Fibroblast of villous mesenchyme (primary cell): ENCODE measurements around the gene AKIP1. TPM values are rescaled to one million over a fixed set of nuclear protein-coding genes. Genes with fewer than 3 reads are reported as not detected.
"Not testable (repeated sequence)": the region's sequence is repeated elsewhere in the genome, so short reads cannot be mapped to it uniquely, and the experiment has no call there.

Source experiments
- DNase-seq: peaks from one replicate; pipeline ENCODE4 v3.0.0-alpha.2; 2010; ENCODE audit warnings: low read depth
- H3K4me3 ChIP-seq: 2 replicates; pipeline ENCODE4 v1.5.1; 2011; ENCODE audit warnings: low read depth, mild to moderate bottlenecking, low read length
- total RNA-seq: library from RNA; depleted of rRNA; stranded (reverse); fragments of >200 nt; gene quantifications from 2 replicates; pipeline ENCODE4 v1.2.3, GENCODE V29; 2012
- TF ChIP-seq, protein P1 (sequence below): IDR thresholded peaks from 2 replicates; pipeline ENCODE4 v1.5.1; 2012; ENCODE audit warnings: low read depth, mild to moderate bottlenecking, low read length; ENCODE audit not compliant: insufficient read depth

The AKIP1 gene
- total RNA-seq, 1 donor: 74.3 TPM

DNA sequence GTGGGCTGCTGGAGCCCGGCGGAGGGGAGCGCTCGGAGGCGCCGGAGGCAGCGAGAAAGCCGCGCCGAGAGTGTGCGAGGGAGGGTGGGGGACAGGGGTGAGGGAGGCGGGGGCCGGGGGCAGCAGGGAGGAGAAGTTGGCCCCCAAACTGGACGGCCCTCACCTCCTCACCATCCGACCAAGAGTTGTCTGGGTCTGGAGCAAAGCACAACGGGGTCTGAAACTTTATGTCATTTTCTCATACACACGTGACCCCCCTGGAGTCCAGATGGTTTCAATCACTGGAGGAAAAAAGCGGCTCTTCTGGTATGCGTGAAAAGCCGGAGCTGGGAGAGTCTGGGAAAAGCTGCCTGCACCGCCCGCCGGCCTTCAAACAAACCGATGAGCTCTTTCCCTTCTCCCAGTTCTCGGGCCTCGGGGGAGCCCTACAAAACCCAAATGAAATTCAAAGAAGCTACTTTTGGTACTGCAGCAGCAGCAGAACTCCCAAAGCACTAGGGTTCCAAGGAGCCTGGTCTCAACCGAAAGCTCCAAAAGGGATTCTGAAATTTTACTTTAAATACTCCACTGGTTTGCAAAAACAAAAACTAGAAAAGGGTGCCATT is 39.7 kb upstream of the AKIP1 start:
- DNase-seq: peak; percentile 98
- H3K4me3 ChIP-seq: peak overlapping the region; percentile 79
- TF ChIP-seq, protein P1, sequence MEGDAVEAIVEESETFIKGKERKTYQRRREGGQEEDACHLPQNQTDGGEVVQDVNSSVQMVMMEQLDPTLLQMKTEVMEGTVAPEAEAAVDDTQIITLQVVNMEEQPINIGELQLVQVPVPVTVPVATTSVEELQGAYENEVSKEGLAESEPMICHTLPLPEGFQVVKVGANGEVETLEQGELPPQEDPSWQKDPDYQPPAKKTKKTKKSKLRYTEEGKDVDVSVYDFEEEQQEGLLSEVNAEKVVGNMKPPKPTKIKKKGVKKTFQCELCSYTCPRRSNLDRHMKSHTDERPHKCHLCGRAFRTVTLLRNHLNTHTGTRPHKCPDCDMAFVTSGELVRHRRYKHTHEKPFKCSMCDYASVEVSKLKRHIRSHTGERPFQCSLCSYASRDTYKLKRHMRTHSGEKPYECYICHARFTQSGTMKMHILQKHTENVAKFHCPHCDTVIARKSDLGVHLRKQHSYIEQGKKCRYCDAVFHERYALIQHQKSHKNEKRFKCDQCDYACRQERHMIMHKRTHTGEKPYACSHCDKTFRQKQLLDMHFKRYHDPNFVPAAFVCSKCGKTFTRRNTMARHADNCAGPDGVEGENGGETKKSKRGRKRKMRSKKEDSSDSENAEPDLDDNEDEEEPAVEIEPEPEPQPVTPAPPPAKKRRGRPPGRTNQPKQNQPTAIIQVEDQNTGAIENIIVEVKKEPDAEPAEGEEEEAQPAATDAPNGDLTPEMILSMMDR: no peak

DNA sequence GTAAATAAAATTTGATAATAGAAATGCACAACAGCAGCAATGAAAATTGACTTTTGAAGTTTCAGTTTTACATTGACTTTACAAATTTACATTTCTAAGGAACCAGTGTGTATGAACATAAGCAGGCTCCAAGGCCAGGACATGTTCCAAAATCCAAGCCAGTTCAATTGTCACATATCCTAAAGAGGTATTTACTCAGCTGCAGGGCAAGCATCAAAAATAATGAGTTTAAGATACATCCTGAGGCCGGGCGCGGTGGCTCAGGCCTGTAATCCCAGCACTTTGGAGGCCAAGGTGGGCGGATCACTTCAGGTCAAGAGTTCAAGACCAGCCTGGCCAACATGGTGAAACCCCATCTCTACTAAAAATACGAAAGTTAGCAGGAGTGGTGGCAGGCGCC is 39.0 kb upstream of the AKIP1 start:
- TF ChIP-seq, protein P1: no peak
- DNase-seq: peak; percentile 34
- H3K4me3 ChIP-seq: no peak overlapping the region

DNA sequence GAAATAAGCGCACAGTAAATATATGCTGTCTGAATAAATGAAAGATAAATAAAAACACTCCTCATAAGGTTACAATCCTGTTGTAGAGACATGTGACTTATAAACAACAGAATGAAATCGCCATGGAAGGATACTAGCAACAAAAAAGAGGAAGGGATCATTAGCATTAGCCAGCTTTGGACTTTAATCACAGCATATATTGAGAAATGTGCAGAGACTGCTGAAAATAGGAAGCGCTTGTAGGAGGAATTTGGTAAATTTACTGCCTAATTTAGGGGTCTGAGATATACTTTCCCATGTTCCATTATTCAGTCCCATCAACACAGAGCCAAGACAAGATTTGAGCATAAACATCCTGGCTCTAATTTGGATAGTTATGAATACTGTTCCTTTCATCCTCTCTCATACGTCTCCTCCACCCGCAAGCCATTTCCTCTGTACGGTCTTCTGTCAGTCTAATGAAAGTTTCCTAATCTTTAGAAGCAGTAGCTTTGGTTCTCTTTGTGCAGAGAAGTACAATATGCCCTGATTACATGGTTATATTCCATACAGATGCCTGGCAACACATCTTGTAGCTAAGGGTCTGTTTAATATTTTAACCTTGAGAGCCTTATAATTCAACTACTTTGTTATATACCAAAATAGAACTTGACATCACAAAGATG is 37.1 kb upstream of the AKIP1 start:
- TF ChIP-seq, protein P1: no peak
- DNase-seq: no peak
- no peak overlapping the region for H3K4me3 ChIP-seq

DNA sequence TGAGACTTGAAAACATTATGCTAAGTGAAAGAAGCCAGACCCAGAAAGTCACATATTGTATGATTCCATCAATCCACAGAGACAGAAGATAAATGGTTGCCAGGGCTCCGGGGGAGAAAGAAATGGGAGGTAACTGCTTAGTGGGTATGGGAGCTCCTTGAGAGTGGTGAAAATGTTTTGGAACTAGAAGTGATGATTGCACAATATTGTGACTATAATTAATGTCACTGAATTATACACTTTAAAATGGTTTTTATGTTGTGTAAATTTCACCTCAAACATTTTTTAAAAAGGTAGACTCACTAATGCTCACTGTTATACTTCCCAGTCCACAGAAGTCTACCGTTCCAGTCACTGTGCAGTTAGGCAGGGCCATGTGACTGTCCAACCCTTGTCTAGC is 32.2 kb upstream of the AKIP1 start:
- no peak overlapping the region for H3K4me3 ChIP-seq
- TF ChIP-seq, protein P1: no peak
- DNase-seq: no peak

DNA sequence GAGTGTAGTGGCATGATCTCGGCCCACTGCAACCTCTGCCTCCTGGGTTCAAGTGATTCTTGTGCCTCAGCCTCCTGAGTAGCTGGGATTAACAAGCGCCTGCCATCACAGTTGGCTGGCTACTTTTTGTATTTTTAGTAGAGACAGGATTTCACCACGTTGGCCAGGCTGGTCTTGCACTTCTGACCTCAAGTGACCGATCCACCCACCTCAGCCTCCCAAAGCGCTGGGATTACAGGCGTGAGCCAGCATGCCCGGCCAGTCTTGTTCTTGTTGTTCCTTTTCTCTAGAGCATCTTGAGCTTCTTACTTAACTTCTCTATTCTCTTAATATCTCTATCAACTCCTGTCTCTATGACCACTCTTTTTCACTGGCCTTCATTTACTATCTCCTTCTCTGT is 29.4 kb upstream of the AKIP1 start:
- not testable (repeated sequence) for DNase-seq, H3K4me3 ChIP-seq

DNA sequence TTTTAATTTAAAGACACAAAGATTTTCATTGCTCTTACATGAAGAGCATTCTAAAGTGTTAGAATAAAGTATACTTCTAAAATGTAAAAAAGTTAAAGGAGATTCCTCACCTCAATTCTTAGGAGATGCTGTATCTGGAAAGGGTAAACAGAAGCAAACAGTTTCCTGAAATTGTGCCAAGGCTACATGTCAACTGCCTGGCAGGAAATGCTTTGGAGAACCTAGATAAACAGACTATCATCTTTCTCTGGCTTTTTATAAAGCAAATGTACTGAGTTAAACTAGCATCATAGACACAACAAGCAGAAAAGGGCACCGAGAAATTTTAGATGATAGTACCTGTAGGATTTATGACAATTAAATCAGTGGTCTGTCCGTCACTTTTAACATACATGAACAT is 24.7 kb upstream of the AKIP1 start:
- TF ChIP-seq, protein P1: no peak
- peak; percentile 44 for DNase-seq
- H3K4me3 ChIP-seq: no peak overlapping the region

DNA sequence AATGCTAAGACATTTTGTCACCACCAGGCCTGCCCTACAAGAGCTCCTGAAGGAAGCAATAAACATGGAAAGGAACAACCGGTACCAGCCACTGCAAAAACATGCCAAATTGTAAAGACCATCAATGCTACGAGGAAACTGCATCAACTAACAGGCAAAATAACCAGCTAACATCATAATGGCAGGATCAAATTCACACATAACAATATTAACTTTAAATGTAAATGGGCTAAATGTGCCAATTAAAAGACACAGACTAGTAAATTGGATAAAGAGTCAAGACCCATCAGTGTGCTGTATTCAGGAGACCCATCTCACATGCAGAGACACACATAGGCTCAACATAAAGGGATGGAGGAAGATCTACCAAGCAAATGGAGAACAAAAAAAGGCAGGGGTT is 19.8 kb upstream of the AKIP1 start:
- DNase-seq: not testable (repeated sequence)

More for the DNA sequence above, 19.8 kb upstream of the AKIP1 start:
- not testable (repeated sequence) for H3K4me3 ChIP-seq
